HCT116 (cell line): Measurements from ENCODE around the gene CARD8.

Source experiments
- POLR2A ChIP-seq: IDR thresholded peaks from 2 replicates; pipeline ENCODE4 v1.7.0; 2011; ENCODE audit warnings: borderline replicate concordance; ENCODE audit not compliant: insufficient read depth, insufficient read length; ENCODE audit errors: extremely low read depth
- RAD21 ChIP-seq: IDR thresholded peaks from 2 replicates; pipeline ENCODE4 v1.6.1; 2012; ENCODE audit warnings: low read depth, mild to moderate bottlenecking
- SP1 ChIP-seq: IDR thresholded peaks from 2 replicates; pipeline ENCODE4 v1.6.1; 2012; ENCODE audit warnings: low read depth
- YY1 ChIP-seq: IDR thresholded peaks from 2 replicates; pipeline ENCODE4 v1.6.1; 2011; ENCODE audit warnings: low read length, low read depth, moderate library complexity, mild to moderate bottlenecking; ENCODE audit not compliant: insufficient replicate concordance; ENCODE audit errors: extremely low read depth
- TF ChIP-seq, protein P1 (sequence below), 3 experiments: fragments of 200-600 bp in 1 of 3; sonication (generic) in 1 of 3; IDR thresholded peaks in 2 of 3; conservative IDR thresholded peaks in 1 of 3; 2 replicates each; pipeline ENCODE4 v1.5.1; 2012 to 2017; ENCODE audit warnings: low read depth in 2 of 3, low read length in 2 of 3, antibody characterized with exemption in 1 of 3, borderline replicate concordance in 1 of 3, control low read depth in 1 of 3, mild to moderate bottlenecking in 1 of 3, mixed read lengths in 1 of 3, mixed run types in 1 of 3, moderate library complexity in 1 of 3; ENCODE audit not compliant: insufficient read depth in 1 of 3
- TF ChIP-seq, protein P2 (sequence below): IDR thresholded peaks from 2 replicates; pipeline ENCODE4 v1.6.1; 2012

DNA sequence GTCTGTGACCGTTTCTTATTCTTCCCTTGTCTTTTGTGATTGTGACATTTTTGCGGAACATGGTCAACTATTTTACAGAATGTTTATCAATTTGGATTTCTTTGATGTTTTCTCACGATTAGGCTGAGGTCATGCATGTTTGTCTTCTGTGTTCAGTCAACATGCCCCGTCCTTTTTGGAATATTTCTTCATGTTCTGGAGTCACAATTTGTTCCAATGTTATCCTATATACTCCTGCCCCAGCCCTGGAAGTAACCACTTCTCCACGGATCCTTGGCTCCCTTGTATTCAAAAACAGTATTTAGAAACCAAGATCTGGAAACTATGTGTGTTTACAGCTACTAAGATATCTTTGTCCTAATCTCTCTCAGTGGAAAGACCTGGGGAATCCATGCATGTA is 9.6 kb downstream of the CARD8 start:
- TF ChIP-seq YY1 (no peak), POLR2A (no peak), SP1 (no peak), RAD21 (no peak)
- TF ChIP-seq, protein P1, sequence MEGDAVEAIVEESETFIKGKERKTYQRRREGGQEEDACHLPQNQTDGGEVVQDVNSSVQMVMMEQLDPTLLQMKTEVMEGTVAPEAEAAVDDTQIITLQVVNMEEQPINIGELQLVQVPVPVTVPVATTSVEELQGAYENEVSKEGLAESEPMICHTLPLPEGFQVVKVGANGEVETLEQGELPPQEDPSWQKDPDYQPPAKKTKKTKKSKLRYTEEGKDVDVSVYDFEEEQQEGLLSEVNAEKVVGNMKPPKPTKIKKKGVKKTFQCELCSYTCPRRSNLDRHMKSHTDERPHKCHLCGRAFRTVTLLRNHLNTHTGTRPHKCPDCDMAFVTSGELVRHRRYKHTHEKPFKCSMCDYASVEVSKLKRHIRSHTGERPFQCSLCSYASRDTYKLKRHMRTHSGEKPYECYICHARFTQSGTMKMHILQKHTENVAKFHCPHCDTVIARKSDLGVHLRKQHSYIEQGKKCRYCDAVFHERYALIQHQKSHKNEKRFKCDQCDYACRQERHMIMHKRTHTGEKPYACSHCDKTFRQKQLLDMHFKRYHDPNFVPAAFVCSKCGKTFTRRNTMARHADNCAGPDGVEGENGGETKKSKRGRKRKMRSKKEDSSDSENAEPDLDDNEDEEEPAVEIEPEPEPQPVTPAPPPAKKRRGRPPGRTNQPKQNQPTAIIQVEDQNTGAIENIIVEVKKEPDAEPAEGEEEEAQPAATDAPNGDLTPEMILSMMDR (IDR thresholded peaks at IDR 0.05 in 2 of 3, conservative IDR thresholded peaks at IDR 0.05 in 1 of 3; ENCODE audit: borderline replicate concordance in 1 of 3, insufficient read depth in 1 of 3, low read depth in 2 of 3, low read length in 2 of 3), result no peak
- TF ChIP-seq, protein P2, sequence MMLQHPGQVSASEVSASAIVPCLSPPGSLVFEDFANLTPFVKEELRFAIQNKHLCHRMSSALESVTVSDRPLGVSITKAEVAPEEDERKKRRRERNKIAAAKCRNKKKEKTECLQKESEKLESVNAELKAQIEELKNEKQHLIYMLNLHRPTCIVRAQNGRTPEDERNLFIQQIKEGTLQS, result no peak
